Keratinocyte (primary cell): Measurements from ENCODE around the gene NLK. TPM values are rescaled to one million over a fixed set of nuclear protein-coding genes. Genes with fewer than 3 reads are reported as not detected.

Experiments used
- DNase-seq: peaks from one replicate; pipeline ENCODE4 v3.0.0-alpha.2; 2011; ENCODE audit warnings: low read depth, missing footprints, low spot score
- FAIRE-seq: peaks from 2 replicates; lab custom pipeline; 2011; peaks lifted over from hg19 to GRCh38; lab: Jason Lieb, UNC
- H2AFZ ChIP-seq: 2 replicates; pipeline ENCODE4 v1.6.0; 2012; ENCODE audit warnings: low read length, control low read depth, inconsistent platforms; ENCODE audit not compliant: control insufficient read depth
- H3K27ac ChIP-seq: 2 replicates; pipeline ENCODE4 v1.5.1; 2011; ENCODE audit warnings: low read length; ENCODE audit not compliant: control insufficient read depth, insufficient read depth
- H3K27me3 ChIP-seq: 3 replicates; pipeline ENCODE4 v1.6.0; 2011; ENCODE audit warnings: low read length; ENCODE audit not compliant: control insufficient read depth, insufficient read depth; ENCODE audit errors: extremely low read depth
- H3K36me3 ChIP-seq, 2 experiments: 2 replicates in 1 of 2; 3 replicates in 1 of 2; pipeline ENCODE4 v1.5.1; 2011; ENCODE audit warnings: low read length in 2 of 2, mild to moderate bottlenecking in 1 of 2; ENCODE audit not compliant: control insufficient read depth in 2 of 2, insufficient read depth in 2 of 2; ENCODE audit errors: extremely low read depth in 1 of 2
- H3K4me1 ChIP-seq: 3 replicates; pipeline ENCODE4 v1.5.1; 2011; ENCODE audit warnings: low read length; ENCODE audit not compliant: control insufficient read depth, insufficient read depth; ENCODE audit errors: extremely low read depth
- H3K4me2 ChIP-seq: 3 replicates; pipeline ENCODE4 v1.6.0; 2011; ENCODE audit warnings: low read depth, low read length; ENCODE audit not compliant: control insufficient read depth, insufficient read depth; ENCODE audit errors: extremely low read depth
- H3K4me3 ChIP-seq, 3 experiments: fragments of 200-600 bp in 1 of 3; sonication (generic) in 1 of 3; 2 replicates in 2 of 3; 3 replicates in 1 of 3; pipeline ENCODE4 v1.5.1; 2011 to 2016; ENCODE audit warnings: low read length in 3 of 3, mild to moderate bottlenecking in 3 of 3, control low read depth in 2 of 3, inconsistent platforms in 1 of 3, low read depth in 1 of 3, mixed read lengths in 1 of 3, mixed run types in 1 of 3, moderate library complexity in 1 of 3; ENCODE audit not compliant: control insufficient read depth in 2 of 3, insufficient read depth in 2 of 3; ENCODE audit errors: extremely low read depth in 1 of 3
- H3K79me2 ChIP-seq: 2 replicates; pipeline ENCODE4 v1.6.0; 2012; ENCODE audit warnings: low read length; ENCODE audit not compliant: control insufficient read depth, insufficient read depth
- H3K9ac ChIP-seq: 3 replicates; pipeline ENCODE4 v1.6.0; 2011; ENCODE audit warnings: low read length; ENCODE audit not compliant: control insufficient read depth, insufficient read depth; ENCODE audit errors: extremely low read depth
- H3K9me1 ChIP-seq: 3 replicates; pipeline ENCODE4 v1.6.0; 2011; ENCODE audit warnings: low read length; ENCODE audit not compliant: control insufficient read depth, insufficient read depth; ENCODE audit errors: extremely low read depth
- H3K9me3 ChIP-seq: 2 replicates; pipeline ENCODE4 v1.5.1; 2012; ENCODE audit warnings: low read depth, low read length; ENCODE audit not compliant: control insufficient read depth
- H4K20me1 ChIP-seq: 3 replicates; pipeline ENCODE4 v1.6.0; 2011; ENCODE audit warnings: low read length; ENCODE audit not compliant: control insufficient read depth, insufficient read depth; ENCODE audit errors: extremely low read depth
- CTCF ChIP-seq, 3 experiments: IDR thresholded peaks in 1 of 3; conservative IDR thresholded peaks in 1 of 3; optimal IDR thresholded peaks in 1 of 3; 2 replicates in 2 of 3; 3 replicates in 1 of 3; pipeline versions ENCODE3 to v1.5.1; 2011; ENCODE audit warnings: low read length in 3 of 3, mild to moderate bottlenecking in 3 of 3, moderate library complexity in 2 of 3, control low read depth in 1 of 3, inconsistent platforms in 1 of 3; ENCODE audit not compliant: insufficient read depth in 2 of 3; ENCODE audit errors: extremely low read depth in 1 of 3
- EZH2 ChIP-seq: IDR thresholded peaks from one replicate; pipeline ENCODE4 v1.6.1; 2012; ENCODE audit warnings: inconsistent platforms, mild to moderate bottlenecking, low read length, moderate library complexity
- dilution Hi-C: fragments of 300-500 bp; cut with MboI; formaldehyde crosslinking; loops from one replicate; pipeline ENCODE4 v1.7.0; 2020; ENCODE audit warnings: low sequenced_read_pairs; ENCODE audit not compliant: extremely low pct_ligation_motif_present
- polyA plus RNA-seq, 5 experiments: library from polyadenylated mRNA; depleted of rRNA in 3 of 5; stranded (reverse) in 3 of 5; stranded (forward) in 1 of 5; unstranded in 1 of 5; fragments of >200 nt; gene quantifications; 1 replicate in 1 of 5; 2 replicates in 3 of 5; 3 replicates in 1 of 5; pipeline versions ENCODE4 v1.2.1 to v1.2.3, GENCODE V29; 2011 to 2012; ENCODE audit warnings: missing spikeins in 2 of 5, low read depth in 1 of 5, low replicate concordance in 1 of 5

The NLK gene
- polyA plus RNA-seq, 1 donor (not counting 4 experiments of a cell fraction or from before 2014, with no cell fraction given): 20.9 TPM

DNA sequence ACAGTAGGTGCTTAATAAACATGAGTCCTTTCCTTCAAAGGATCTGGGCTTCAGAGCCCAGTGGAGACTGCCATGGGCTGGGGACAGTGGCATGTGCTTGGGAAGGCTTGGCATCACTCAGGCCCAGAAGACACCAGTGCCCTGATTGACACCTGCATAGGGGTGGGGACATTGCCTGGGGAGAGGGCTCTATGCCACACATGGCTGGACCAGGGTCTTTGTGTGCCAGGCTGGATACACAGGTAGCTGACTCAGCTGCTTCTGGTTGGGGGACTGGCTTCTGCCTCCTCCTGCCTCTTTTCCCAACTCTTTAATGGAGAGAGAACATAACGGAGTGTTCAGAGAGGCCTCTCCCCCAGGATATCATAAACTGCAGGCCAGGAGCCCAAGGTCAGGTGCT, 183.4 kb downstream of the NLK start:
- no peaks in the 10 kb centered on the region for H3K9me1 ChIP-seq
- H3K27ac ChIP-seq: no peak overlapping the region
- H3K9me3 ChIP-seq: no peaks in the 10 kb centered on the region
- no peaks in the 10 kb centered on the region for H4K20me1 ChIP-seq
- no peak overlapping the region for H3K9ac ChIP-seq
- FAIRE-seq (no peak), DNase-seq (no peak)
- H3K79me2 ChIP-seq: no peaks in the 10 kb centered on the region
- dilution Hi-C loops: no loop called here
- H3K4me3 ChIP-seq: no peak overlapping the region
- no peak overlapping the region for H2AFZ ChIP-seq
- H3K27me3 ChIP-seq: peaks cover 5% of the 10 kb centered on the region
- no peak overlapping the region for H3K4me2 ChIP-seq
- no peaks in the 10 kb centered on the region for H3K36me3 ChIP-seq
- TF ChIP-seq EZH2: no peak
- TF ChIP-seq CTCF (optimal IDR thresholded peaks at IDR 0.05 in 1 of 3, IDR thresholded peaks at IDR 0.05 in 1 of 3, conservative IDR thresholded peaks at IDR 0.05 in 1 of 3; ENCODE audit: extremely low read depth in 1 of 3, insufficient read depth in 2 of 3, low read length in 3 of 3): no peak
- H3K4me1 ChIP-seq: peaks cover 3% of the 10 kb centered on the region

GRCh38 chr17:28226563-28227315, 184.3 kb downstream of the NLK start:
- Histone ChIP-seq H3K36me3 (no peaks in the 10 kb centered on the region), H3K9me1 (no peaks in the 10 kb centered on the region), H3K79me2 (no peaks in the 10 kb centered on the region), H2AFZ (peak overlapping the region; percentile 43), H3K9me3 (no peaks in the 10 kb centered on the region), H4K20me1 (no peaks in the 10 kb centered on the region), H3K9ac (no peak overlapping the region), H3K27me3 (peaks cover 5% of the 10 kb centered on the region), H3K4me2 (peak overlapping the region; percentile 80), H3K4me3 (peak overlapping the region in 1 of 3 experiments; percentile 30), H3K4me1 (peaks cover 3% of the 10 kb centered on the region), H3K27ac (no peak overlapping the region)
- no peak for FAIRE-seq
- DNase-seq: no peak
- TF ChIP-seq CTCF (optimal IDR thresholded peaks at IDR 0.05 in 1 of 3, IDR thresholded peaks at IDR 0.05 in 1 of 3, conservative IDR thresholded peaks at IDR 0.05 in 1 of 3; ENCODE audit: extremely low read depth in 1 of 3, insufficient read depth in 2 of 3, low read length in 3 of 3): no peak
- no peak for TF ChIP-seq EZH2
- dilution Hi-C loops: no loop called here
